Tongue (tissue), 2 donors: ENCODE data around the gene RAET1L. TPM values are rescaled to one million over a fixed set of nuclear protein-coding genes. Genes with fewer than 3 reads are reported as not detected.
"Not testable (repeated sequence)": the region's sequence is repeated elsewhere in the genome, so short reads cannot be mapped to it uniquely, and the experiment has no call there.

ENCODE experiments used
- DNase-seq: peaks from one replicate; pipeline ENCODE4 v3.0.0-alpha.2; 2015
- total RNA-seq: library from RNA; depleted of rRNA; stranded (reverse); fragments of >200 nt; gene quantifications from one replicate; pipeline ENCODE4 v1.2.3, GENCODE V29; 2014

RAET1L gene, protein sequence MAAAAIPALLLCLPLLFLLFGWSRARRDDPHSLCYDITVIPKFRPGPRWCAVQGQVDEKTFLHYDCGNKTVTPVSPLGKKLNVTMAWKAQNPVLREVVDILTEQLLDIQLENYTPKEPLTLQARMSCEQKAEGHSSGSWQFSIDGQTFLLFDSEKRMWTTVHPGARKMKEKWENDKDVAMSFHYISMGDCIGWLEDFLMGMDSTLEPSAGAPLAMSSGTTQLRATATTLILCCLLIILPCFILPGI
- 3.3 TPM for total RNA-seq

DNA sequence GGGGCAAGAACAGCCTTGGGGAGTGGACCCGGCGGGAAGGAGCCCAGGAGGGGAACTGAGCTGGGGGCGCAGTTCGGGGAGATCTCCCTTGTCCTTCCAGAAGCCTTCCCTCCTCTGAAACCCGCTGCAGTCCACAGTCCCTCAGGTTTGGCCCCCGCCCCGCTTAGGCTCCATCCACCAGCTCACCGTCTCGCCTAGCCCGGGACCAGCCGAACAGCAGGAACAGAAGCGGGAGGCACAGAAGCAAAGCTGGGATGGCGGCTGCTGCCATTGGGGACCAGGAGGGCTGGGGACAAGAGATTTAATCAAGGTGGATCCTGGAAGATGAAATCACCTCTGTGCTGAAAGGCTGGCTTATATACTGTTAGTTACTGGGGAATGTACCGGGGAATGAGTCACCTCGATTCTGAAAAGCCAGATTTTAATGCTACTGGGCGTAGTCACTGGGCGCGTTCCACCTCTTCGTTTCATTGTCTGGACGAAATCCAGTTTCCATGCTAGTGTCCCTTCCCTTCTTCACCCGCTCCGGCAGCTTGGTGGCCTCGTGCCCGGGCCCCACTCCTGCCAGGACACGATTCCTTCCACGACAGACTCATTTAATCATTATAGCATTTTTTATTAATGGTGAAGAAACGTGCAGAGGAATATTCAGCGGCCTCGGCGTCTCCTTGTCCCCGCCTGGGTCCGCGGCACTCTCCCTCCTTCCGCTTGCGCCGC is at the start of gene RAET1L:
Gene RAET1L (minus strand): TSS at position 332 of the 717 bp plus-strand sequence. CDS start 61 bp downstream, at position 271.
- peak; percentile 69 for DNase-seq

DNA sequence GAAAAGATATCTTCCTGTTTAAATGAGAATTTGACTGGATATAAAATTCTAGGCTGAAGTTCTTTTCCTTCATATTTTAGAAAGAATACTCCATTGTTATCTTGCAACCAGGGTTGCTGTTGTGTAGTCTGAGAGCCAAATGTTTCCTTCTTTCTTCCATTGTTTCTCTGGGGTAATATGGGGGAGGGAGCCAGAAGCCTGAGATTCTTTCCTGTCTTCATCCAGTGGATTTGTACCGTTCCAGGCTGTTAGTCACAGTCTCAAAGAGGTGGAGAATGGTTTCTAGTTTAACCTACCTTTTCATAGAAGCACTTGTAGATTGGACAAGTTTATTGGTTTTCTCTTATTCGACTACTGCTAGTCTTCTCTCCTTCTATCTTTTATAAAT is 49.7 kb upstream of the RAET1L start:
- no peak for DNase-seq

DNA sequence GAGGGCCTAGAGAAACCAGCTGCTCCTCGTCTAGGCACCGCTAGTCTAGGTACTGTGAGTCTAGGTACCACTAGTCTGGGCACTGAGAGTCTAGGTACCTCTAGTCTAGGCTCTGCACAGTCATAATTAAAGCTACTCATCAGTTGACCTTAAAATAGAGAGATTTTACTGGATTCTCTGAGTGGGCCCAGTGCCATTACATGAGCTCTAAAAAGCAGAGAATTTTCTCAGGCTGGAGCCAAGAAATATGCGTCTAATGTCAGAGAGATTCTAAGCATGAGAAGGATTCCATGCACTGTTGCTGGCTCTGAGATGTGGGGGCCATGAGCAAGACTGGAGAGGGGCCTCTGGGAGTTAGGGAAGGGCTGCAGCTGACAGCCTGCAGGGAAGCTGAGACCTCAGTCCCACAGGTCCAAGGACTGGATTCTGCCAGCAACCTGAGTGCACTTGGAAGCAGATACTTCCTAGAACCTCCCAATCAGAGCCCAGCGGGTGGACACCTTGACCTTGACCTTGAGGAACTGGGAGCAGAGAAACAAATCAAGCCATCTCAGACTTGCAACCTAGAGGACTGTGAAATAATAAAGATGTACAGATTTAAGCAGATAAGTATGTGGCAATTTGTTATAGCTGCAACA is 49.2 kb upstream of the RAET1L start:
- peak; percentile 43 for DNase-seq

DNA sequence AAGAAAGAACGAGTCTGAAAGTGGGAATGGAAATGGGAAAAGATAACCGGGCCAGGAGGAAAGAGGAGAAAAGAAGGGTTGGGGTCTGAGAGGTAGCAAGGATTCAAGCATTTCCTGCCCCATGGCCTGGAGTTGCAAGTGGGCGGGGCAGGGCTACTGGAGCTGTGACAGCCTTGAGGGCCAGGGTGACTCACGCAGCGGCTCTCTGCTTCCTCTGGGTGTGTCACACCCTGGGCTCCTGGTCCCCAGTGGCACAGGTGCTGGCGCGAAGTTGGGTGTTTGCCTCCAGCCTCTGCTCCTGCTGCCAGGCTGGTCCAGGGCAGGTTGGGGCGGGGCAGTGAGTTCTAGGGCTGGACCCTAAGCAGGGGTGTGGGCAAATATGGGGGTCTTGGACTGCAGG is 46.9 kb upstream of the RAET1L start:
- DNase-seq, result no peak

DNA sequence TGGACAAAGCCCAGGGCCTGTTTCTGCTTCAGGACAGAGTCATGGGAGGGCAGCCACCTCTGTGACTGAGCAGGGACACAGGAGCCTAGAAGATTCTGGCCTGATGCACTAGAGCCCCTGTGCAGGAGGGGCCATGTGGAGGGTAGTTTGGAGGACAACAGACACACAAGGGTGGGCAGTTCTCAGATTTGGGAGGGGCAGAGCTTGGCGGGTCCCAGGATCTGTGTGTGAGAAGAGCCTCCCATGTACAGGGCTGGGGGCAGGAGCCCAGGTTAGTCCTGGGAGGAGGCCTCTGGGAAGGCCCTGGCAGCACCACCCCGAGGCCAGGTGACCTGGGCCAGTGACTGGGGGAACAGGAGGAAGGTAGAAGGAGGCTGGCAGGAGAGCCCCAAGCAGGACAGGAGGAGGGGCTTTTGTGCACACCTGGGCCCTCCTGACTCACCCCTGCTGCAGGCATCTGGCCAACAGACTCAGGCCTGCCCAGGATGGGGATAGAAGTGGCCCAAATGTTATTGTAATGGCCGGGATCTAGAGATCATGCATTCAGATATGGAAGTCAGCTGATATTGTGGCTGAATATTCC is 45.0 kb upstream of the RAET1L start:
- DNase-seq, result no peak

DNA sequence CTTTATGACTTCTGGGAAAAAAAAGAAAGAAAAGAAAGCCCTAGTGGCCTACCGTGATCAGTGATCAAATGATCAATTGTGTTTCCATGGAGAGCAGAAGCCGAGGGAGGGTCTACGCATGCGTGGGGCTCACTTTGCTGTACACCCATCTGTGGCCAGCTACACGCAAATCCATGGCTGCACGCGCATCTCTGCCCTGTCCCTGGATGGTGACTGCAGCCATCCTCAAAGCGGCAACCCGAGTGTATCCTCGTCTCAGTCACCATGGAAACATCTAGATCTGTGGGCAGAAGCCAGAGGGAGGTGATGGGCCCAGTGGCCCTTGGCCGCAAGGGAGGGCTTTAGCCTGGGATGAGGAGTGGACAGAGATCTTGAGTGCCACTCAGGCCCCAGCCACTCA is 44.4 kb upstream of the RAET1L start:
- DNase-seq, result no peak

DNA sequence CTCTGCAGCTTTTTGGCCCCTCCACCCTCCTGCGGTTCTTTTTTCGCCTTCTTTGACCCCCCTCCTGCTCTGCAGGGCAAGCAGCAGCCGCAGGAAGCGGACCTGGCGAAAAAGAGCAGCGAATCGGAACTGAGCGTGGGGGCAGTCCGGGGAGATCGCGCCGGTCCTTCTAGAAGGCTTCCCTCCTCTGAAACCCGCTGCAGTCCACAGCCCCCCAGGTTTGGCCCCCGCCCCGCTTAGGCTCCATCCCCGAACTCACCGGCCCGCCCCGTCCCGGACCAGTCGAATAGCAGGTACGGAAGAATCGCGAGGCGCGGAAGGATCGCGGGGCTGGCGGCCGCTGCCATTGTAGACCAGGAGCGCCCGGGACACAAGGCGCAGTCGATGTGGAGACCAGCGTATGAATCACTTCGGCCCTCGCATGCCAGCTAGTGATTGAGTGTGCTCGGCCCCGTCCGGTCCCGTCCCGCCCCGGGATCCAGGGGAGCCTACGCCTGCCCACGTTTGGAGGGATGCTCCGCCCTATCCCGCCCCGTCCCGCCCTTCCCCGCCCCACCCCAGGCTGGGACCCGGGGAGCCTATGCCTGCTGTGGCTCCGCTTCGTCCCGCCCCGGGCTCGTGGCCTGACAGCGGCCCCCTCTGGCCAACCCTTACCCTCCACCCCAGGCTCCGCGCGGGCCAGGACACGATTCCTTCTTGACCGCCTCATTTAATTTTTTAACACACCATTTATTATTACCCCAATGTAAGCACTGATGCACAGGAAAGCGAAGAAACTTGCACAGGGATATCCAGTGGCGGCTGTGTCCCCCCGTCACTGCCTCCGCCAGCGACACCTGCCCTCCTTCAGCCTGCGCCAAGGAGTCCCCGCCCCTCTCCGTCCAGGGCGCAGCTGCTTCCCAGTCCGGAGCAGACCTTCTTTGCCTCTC is 43.7 kb upstream of the RAET1L start, which contains the start of gene ULBP3:
Gene ULBP3 (minus strand): TSS at position 402 of the 929 bp plus-strand sequence. CDS start 55 bp downstream, at position 347.
- peak; percentile 95 for DNase-seq

DNA sequence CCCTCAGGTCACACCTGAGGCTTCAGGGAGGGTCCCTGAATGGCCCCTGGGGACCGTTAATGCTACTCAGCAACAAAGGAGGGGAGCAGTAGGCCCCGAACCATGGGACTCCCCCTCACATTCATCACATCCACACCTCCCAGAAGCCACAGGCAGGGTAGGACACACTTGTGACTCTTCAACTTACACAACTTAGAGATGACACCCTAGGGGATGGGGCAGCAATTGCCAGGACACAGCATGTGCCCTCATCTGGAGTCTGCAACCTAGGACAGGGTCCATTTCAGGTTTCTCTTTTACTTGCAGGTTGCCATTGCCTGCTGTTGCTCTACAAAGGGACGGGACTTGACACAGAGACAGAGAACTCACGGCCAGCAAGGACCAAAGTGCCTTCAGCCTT is 42.8 kb upstream of the RAET1L start:
- DNase-seq, result no peak

DNA sequence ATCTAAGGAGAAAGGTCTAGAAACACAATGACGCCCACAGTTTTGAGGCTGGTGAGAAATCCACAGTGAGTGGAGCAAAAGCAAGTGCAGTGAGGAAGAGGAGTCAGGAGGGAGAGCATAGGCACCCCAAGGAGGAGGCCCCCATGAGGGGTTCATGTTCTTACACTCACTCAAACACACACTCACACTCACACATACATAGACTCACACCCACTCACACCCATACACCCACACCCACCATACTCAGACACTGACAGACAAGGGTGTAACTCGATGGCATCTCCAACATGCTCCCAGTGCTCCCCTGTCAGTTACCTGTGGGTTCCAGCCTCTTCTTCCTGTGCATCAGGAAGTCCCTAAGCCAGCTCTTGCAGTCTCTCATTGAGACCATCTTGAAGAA is 39.8 kb upstream of the RAET1L start:
- no peak for DNase-seq

DNA sequence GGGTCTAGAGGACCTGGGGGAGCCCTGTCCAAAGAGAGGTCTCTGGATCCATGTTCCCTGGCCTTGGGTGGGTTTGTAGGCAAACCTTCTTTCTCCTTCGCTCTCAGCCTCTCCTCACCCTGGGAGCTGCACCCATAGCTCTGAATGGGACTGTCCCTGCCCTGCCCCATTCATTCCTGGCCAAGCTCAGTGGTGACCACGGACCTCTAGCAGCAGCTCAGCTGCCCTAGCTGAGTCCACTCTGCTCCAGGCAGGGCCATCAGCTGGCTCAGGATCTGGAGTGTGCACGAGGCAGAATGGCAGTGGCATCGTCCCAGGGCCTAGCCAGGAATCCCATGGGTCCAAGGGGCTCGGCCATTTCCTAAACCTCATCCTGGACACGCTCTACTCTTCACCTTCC is 38.3 kb upstream of the RAET1L start:
- DNase-seq, result no peak

DNA sequence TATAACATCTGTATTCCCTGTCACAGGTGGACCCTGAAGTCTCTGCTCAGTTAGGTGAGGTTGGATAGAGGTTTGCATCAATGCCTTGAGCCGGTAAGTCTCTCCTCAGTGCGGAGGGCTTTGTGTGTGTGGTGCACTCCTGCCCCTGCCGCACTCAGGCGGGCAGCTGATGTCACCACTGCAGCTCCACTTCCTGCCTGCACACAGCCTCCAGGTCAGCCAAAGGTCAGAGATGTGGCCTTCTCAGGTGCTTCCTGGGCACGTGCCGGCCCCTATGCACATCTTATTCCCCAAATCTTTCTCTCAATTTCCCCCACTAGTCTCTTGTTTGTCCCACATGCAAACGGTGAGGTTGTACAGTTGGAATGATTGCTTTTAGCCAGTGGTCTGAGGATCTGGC is 34.6 kb upstream of the RAET1L start:
- DNase-seq, result not testable (repeated sequence)

DNA sequence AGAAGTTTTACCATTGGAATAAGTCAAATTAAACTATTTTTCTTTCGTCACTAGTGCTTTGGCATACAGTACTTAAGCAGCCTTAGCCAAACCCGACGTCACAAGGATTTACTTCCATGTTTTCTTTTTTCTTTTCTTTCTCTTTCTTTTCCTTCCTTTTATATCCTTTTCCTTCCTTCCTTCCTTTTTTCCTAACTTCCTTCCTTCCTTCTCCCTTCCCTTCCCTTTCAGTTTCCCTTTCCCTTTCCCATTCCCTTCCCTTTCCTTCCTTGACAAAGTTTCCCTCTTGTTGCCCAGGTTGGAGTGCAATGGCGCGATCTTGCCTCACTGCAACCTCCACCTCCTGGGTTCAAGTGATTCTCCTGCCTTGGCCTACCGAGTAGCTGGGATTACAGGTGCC is 33.7 kb upstream of the RAET1L start:
- no peak for DNase-seq

DNA sequence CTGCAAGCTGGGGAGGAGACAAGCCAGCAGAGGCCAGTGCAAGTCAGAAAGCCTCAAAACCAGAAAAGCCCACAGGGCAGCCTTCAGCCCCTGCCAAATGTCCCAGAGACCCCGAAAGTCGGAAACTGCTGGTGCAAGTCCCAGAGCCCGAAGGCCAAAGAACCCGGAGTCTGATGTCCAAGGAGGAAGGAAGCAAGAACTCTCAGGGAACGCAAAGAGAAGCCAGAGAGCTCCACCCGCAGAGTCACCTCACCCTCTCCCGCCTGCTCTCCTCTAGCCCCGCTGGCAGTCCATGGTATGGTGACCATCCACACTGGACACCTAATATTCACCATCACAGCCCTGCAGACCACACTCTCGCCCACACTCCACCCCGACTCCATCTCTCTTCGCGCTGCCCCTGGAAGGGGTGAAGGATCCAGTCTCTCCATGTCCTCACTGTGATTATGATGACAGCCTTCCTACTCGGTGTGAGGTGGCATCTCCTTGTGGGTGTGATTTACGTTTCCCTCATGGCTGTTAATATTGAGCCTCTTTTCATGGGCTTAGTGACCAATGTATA is 33.0 kb upstream of the RAET1L start:
- no peak for DNase-seq

DNA sequence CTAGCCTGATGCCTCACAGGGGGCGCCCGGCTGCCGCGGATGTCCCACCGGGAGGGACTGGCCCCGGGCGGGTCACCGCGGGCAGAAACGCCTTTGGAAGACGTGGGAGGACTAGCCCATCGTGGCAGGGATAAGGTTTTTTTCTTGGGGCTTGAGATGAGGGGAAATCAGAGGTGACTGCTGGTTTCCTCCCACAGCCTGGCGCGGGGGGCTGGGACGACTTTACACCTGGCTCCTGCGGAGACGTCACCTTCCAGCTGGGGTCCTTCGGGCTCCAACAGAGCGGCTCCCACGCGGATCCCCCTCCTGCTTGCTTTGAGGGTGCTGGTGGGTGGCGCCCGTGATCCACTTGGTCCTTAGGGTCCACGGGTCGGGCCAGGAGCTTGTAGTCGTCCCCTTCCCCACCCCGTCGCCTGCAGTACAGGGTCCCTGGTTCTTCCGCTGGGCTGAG is 32.2 kb upstream of the RAET1L start:
- no peak for DNase-seq

DNA sequence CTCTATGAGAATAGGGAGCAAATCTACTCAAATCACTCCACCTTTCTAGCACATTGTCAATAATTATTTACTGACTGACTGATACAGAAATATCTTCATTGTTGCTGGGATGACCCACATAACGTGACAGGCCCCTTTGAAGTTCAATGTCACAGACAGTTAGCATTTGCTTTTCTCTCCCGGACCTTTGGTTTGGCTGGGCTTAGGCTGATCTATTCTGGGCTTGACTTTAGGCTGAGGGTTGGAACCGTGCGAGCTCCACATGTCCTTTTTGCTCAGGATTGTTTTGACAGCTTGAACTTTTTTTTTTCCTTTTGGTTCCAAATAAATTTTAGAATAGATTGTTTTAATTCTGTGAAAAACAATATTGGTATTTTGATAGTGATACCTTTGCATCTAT is 31.6 kb upstream of the RAET1L start:
- DNase-seq, result no peak

DNA sequence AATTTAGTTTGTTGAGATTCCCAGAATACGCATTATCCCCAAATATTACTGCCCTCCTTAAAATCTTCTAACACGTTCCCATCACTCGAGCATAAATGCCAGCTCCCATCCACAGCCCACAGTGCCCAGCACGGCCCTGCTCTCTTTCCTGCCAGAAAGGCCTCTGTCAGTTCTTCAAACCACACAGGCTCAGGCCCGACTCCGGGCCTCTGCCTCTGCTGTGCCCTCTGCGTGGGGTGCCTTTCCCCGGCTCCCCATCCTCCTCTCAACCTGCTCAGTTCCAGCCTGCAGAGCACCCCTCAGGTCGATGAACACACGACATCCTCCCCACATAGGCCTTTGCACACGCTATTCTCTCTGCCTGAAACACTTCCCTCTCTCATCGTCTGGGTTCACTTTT is 30.8 kb upstream of the RAET1L start:
- no peak for DNase-seq

DNA sequence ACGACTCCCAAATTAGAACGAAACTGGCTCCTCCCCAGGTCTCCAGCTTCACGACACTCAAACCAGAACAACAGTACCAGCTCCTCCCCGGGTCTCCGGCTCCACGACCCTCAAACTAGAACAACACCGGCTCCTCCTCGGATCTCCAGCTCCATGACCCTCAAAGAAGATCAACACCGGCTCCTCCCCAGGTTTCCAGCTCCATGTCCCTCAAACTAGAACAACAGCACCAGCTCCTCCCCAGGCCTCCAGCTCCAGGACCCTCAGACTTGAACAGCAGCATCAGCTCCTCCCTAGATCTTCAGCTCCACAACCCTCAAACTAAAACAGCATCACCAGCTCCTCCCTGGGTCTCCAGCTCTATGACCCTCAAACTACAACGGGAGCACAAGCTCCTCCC is 29.8 kb upstream of the RAET1L start:
- no peak for DNase-seq

DNA sequence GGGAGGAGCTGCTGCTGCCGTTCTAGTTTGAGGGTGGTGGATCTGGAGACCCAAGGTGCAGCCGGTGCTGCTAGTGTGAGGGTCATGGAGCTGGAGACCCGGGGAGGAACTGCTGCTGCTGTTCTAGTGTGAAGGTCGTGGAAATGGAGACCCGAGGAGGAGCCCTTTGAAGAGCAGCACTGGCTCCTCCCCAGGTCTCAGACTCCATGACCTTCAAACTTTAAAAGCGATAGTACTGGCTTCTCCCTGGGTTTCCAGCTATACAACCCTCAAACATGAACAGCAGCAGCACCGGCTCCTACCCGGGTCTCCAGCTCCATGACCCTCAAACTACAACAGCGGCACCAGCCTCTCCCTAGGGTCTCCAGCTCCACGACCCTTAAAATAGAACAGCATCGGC is 28.1 kb upstream of the RAET1L start:
- DNase-seq, result no peak

DNA sequence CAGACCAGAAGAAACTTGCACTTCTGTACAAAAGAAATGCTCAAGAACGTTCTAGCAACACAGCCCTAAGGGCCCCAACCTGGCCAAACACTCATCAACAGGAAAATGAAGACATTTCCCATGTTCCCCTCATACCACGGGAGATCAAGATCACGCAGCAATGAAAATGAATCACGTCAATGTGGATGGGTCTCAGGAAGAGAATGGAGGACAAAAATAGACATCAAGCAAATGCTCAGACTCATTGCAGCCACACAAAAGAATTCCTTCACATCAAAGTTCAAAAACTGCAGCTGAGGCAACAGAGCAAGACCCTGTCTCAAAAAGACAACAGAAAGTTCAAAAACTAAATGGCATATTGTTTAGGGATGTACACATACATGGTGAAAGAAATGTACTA is 25.5 kb upstream of the RAET1L start:
- no peak for DNase-seq

DNA sequence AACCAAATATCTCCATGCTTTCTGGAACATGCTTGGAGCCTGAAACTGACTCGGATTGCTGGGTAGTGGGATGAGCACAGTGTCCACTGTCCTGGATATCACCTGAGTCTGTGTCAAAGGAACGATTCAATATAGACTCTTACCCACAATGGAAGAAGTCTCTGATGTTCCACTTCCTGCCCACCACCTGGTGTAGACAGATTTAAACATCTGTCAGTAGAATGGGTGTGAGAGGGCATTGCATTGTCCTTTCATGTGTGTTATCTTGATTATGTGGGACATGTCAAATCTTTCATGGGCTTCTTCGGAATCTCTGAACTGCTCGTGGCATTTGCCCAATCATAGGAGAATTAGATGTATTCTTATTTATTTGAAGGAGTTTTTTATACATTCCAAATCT is 22.8 kb upstream of the RAET1L start:
- no peak for DNase-seq

DNA sequence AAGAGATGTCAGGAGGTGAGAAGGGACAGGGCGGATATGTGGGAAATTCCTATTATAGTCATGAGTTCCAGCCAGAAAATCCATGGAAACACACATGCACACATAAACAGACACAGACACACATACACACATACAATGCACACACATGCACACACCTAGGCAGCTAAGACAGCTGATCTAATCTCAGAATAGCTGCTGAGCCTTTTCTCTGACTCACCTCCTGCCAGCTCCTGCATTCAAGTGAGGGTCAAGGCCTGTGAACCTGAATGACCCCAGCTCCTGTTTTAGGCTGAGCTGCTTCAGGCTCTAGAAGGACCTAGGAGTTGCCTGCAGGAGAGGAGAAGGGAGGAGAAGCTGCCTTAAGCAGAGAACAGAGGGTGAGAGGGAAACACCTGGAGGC is 21.6 kb upstream of the RAET1L start:
- DNase-seq, result no peak
